ENCODE data around the gene NHERF2. TPM values are rescaled to one million over a fixed set of nuclear protein-coding genes. Genes with fewer than 3 reads are reported as not detected.

NHERF2 gene
- total RNA-seq, 3 donors from 2014 or later, result 54.5 to 65.4 (median 60.0) TPM

GRCh38 chr16:1989209-1990100 lies 37.2 kb upstream of the NHERF2 start, which contains the start of gene SYNGR3:
Gene SYNGR3, plus strand, starts transcription at chr16:1989970. Its CDS starts 133 bp downstream, at chr16:1990103.
- intact Hi-C loops (cut with DNase I, micrococcal nuclease), result no loop called here
- no peak for ATAC-seq
- Histone ChIP-seq H3K36me3 (ENCODE audit: low read depth) (no peaks in the 10 kb centered on the region), H3K9me3 (no peaks in the 10 kb centered on the region), H3K4me3 (no peak within 1 kb of the TSS), H3K4me1 (ENCODE audit: low read depth) (peaks cover 43% of the 10 kb centered on the region)
- peak in 1 of 3 donors; percentile 38 for DNase-seq
- no peak for TF ChIP-seq CTCF (IDR thresholded peaks at IDR 0.05)

GRCh38 chr16:1990101-1990350 lies 36.7 kb upstream of the NHERF2 start:
- no peaks in the 10 kb centered on the region for H3K36me3 ChIP-seq (ENCODE audit: low read depth)
- ATAC-seq (no peak), DNase-seq (no peak)
- no peaks in the 10 kb centered on the region for H3K9me3 ChIP-seq
- no peak overlapping the region for H3K4me3 ChIP-seq
- TF ChIP-seq CTCF (IDR thresholded peaks at IDR 0.05), result no peak
- H3K4me1 ChIP-seq (ENCODE audit: low read depth), result peaks cover 38% of the 10 kb centered on the region
- intact Hi-C loops (cut with DNase I, micrococcal nuclease), result no loop called here

- DNase-seq (peak; percentile 72 to 85 (median 84)), ATAC-seq (peak; percentile 18)
- TF ChIP-seq CTCF (IDR thresholded peaks at IDR 0.05), result no peak
- H3K4me1 ChIP-seq (ENCODE audit: low read depth), result peaks cover 33% of the 10 kb centered on the region
- H3K4me3 ChIP-seq, result no peak overlapping the region
- no peaks in the 10 kb centered on the region for H3K36me3 ChIP-seq (ENCODE audit: low read depth)
- intact Hi-C loops (cut with DNase I, micrococcal nuclease), result no loop called here
- H3K9me3 ChIP-seq, result no peaks in the 10 kb centered on the region
Measured at GRCh38 chr16:1990351-1991134, 36.2 kb upstream of the NHERF2 start.

GRCh38 chr16:1991135-1991551 lies 35.6 kb upstream of the NHERF2 start:
- DNase-seq (peak; percentile 59 to 85 (median 67)), ATAC-seq (peak; percentile 37)
- H3K9me3 ChIP-seq, result no peaks in the 10 kb centered on the region
- H3K4me3 ChIP-seq, result no peak overlapping the region
- intact Hi-C loops (cut with DNase I, micrococcal nuclease), result no loop called here
- no peak for TF ChIP-seq CTCF (IDR thresholded peaks at IDR 0.05)
- no peaks in the 10 kb centered on the region for H3K36me3 ChIP-seq (ENCODE audit: low read depth)
- H3K4me1 ChIP-seq (ENCODE audit: low read depth), result peaks cover 27% of the 10 kb centered on the region

- intact Hi-C loops (cut with DNase I, micrococcal nuclease), result no loop called here
- DNase-seq (peak in 1 of 3 donors; percentile 27), ATAC-seq (no peak)
- no peaks in the 10 kb centered on the region for H3K9me3 ChIP-seq
- no peak overlapping the region for H3K4me3 ChIP-seq
- TF ChIP-seq CTCF (IDR thresholded peaks at IDR 0.05), result no peak
- peaks cover 24% of the 10 kb centered on the region for H3K4me1 ChIP-seq (ENCODE audit: low read depth)
- no peaks in the 10 kb centered on the region for H3K36me3 ChIP-seq (ENCODE audit: low read depth)
Measured at GRCh38 chr16:1991588-1991947, 35.1 kb upstream of the NHERF2 start.
